Neural crest cell (in vitro differentiated cells): ENCODE data around the gene SHD. TPM values are rescaled to one million over a fixed set of nuclear protein-coding genes. Genes with fewer than 3 reads are reported as not detected.
A peak's percentile ranks its signal among the peaks of the same experiment; 100 is the strongest.
"Not testable (repeated sequence)": the region's sequence is repeated elsewhere in the genome, so short reads cannot be mapped to it uniquely, and the experiment has no call there.

Source experiments
- DNase-seq: peaks from one replicate; pipeline ENCODE4 v3.0.0; 2021; ENCODE audit warnings: low read depth, mixed read lengths, low spot score
- H3K27ac Mint-ChIP-seq: one replicate; pipeline ENCODE4 v1.8.0; 2021; ENCODE audit warnings: mild to moderate bottlenecking, mixed read lengths; ENCODE audit not compliant: unreplicated experiment
- H3K27me3 Mint-ChIP-seq: 2 replicates; pipeline ENCODE4 v1.8.0; 2021; ENCODE audit warnings: low read depth, mild to moderate bottlenecking, mixed read lengths
- H3K36me3 Mint-ChIP-seq: 2 replicates; pipeline ENCODE4 v1.8.0; 2021; ENCODE audit warnings: low read depth, mild to moderate bottlenecking, mixed read lengths
- H3K4me1 Mint-ChIP-seq: 2 replicates; pipeline ENCODE4 v1.8.0; 2021; ENCODE audit warnings: mixed read lengths
- H3K4me3 Mint-ChIP-seq: one replicate; pipeline ENCODE4 v1.8.0; 2021; ENCODE audit warnings: mild to moderate bottlenecking, mixed read lengths
- H3K9me3 Mint-ChIP-seq: 2 replicates; pipeline ENCODE4 v1.8.0; 2021; ENCODE audit warnings: mixed read lengths
- total RNA-seq: library from RNA; stranded (reverse); gene quantifications from 2 replicates; pipeline ENCODE4 v1.2.1, GENCODE V29; 2021
- TF ChIP-seq, protein P1 (sequence below): fragments of 200-600 bp; sonication (generic); conservative IDR thresholded peaks from 2 replicates; pipeline ENCODE4 v1.5.0; 2021; ENCODE audit warnings: antibody characterized with exemption, mild to moderate bottlenecking

SHD gene
- total RNA-seq, 1 donor from 2014 or later: 2.7 TPM

DNA sequence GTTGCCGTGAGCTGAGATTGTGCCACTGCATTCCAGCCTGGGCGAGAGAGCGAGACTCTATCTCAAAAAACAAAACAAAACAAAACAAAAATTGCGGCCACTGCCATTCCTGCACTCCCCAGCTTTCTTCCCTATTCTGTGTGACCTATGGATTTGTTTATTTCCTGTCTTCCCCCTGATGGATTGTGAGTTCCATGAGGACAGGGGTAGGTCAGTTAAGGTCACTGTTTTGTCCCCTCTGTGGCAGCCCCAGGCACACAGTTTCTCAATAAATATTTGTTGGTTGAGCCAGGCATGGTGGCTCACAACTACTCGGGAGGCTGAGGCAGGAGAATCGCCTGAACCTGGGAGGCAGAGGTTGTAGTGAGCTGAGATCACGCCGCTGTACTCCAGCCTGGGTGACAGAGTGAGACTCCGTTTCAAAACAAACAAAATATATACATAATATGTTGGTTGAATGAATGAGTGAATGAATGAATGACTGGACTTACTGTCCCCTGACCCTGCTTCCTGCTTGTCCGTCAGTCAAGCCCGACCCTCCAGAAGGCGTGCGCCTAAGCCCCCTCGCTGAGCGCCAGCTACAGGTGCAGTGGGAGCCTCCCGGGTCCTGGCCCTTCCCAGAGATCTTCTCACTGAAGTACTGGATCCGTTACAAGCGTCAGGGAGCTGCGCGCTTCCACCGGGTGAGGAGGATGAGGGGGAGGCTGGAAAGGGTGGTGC lies 44.8 kb upstream of the SHD start:
- H3K9me3 Mint-ChIP-seq: no peaks in the 10 kb centered on the region
- H3K4me1 Mint-ChIP-seq: peaks cover 4% of the 10 kb centered on the region
- TF ChIP-seq, protein P1, sequence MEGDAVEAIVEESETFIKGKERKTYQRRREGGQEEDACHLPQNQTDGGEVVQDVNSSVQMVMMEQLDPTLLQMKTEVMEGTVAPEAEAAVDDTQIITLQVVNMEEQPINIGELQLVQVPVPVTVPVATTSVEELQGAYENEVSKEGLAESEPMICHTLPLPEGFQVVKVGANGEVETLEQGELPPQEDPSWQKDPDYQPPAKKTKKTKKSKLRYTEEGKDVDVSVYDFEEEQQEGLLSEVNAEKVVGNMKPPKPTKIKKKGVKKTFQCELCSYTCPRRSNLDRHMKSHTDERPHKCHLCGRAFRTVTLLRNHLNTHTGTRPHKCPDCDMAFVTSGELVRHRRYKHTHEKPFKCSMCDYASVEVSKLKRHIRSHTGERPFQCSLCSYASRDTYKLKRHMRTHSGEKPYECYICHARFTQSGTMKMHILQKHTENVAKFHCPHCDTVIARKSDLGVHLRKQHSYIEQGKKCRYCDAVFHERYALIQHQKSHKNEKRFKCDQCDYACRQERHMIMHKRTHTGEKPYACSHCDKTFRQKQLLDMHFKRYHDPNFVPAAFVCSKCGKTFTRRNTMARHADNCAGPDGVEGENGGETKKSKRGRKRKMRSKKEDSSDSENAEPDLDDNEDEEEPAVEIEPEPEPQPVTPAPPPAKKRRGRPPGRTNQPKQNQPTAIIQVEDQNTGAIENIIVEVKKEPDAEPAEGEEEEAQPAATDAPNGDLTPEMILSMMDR: no peak
- no peak overlapping the region for H3K4me3 Mint-ChIP-seq
- H3K27me3 Mint-ChIP-seq: peaks cover 20% of the 10 kb centered on the region
- H3K36me3 Mint-ChIP-seq: no peaks in the 10 kb centered on the region
- no peak for DNase-seq
- H3K27ac Mint-ChIP-seq: no peak overlapping the region

DNA sequence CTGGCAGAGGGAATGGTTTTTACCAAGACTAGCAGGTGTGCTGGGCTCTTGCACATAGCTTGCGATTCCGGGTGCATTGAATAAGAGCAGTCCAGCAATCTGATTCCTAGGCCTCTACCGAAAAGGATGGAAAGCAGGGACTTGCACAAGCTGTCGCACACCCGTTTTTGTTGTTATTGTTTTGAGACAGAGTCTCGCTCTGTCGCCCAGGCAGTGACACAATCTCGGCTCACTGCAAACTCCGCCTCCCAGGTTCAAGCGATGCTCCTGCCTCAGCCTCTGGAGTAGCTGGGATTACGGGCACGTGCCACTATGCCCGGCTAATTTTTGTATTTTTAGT lies 44.2 kb upstream of the SHD start:
- H3K36me3 Mint-ChIP-seq: no peaks in the 10 kb centered on the region
- TF ChIP-seq, protein P1: no peak
- no peak overlapping the region for H3K4me3 Mint-ChIP-seq
- no peak for DNase-seq
- H3K4me1 Mint-ChIP-seq: peaks cover 4% of the 10 kb centered on the region
- no peak overlapping the region for H3K27ac Mint-ChIP-seq
- H3K27me3 Mint-ChIP-seq: peaks cover 15% of the 10 kb centered on the region
- no peaks in the 10 kb centered on the region for H3K9me3 Mint-ChIP-seq

- not testable (repeated sequence) for H3K9me3 Mint-ChIP-seq, H3K4me1 Mint-ChIP-seq, H3K27ac Mint-ChIP-seq, H3K4me3 Mint-ChIP-seq, DNase-seq, H3K36me3 Mint-ChIP-seq
- H3K27me3 Mint-ChIP-seq: peaks cover 21% of the 10 kb centered on the region
These were observed 41.6 kb upstream of the SHD start for GRCh38 chr19:4237510-4237909.

DNA sequence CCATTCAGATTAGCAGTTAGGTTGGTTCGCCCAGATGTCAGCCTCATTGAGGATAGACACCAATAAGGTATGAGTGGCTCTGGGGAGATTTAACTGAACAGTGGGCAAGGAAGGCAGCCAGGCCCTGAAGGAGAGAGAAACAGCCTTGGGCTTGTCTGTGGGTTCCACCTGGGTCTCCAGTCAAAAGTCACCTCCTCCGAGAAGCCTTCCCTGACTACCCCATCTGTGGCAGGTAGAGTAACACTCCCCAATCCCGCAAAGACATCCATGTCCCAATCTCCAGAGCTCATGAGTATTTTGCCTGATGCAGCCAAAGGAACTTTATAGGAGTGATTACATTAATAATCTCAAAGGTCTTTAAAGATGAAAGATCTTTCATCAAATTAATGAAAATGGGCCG lies 40.2 kb upstream of the SHD start:
- Mint-ChIP-seq H3K9me3 (peaks cover 4% of the 10 kb centered on the region), H3K4me1 (peaks cover 9% of the 10 kb centered on the region), H3K4me3 (no peak overlapping the region), H3K36me3 (no peaks in the 10 kb centered on the region), H3K27me3 (peaks cover 24% of the 10 kb centered on the region), H3K27ac (no peak overlapping the region)
- DNase-seq: no peak
- TF ChIP-seq, protein P1: no peak

DNA sequence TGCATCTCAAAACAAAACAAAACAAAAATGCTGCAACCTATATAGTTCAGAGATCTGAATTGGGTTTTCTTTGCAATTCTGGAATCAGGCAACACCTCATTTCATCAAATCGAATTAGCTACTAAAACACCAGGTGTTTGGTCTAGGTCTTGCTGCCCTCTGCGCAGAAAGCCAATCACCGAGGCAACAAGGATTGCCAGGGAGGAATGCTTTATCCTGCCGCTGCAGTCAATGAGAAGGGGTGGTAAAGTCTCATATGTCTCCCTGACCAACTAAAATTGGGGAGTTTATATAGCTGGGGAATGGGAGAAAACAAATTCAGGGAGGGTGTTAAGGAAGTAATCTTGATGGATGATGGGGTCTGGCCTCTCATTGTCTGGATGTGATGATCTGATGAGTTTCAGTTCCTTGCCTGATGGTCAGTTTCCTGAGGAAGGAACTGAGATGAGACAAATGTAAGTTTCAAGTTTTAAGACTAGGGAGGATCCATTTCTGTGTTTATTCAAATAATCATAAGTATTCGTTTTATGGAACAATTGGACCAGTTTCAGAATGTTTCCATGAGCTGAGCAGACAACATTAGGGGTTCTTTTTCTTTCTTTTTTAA lies 37.1 kb upstream of the SHD start:
- Mint-ChIP-seq H3K36me3 (no peaks in the 10 kb centered on the region), H3K27ac (no peak overlapping the region)
- TF ChIP-seq, protein P1: no peak

DNA sequence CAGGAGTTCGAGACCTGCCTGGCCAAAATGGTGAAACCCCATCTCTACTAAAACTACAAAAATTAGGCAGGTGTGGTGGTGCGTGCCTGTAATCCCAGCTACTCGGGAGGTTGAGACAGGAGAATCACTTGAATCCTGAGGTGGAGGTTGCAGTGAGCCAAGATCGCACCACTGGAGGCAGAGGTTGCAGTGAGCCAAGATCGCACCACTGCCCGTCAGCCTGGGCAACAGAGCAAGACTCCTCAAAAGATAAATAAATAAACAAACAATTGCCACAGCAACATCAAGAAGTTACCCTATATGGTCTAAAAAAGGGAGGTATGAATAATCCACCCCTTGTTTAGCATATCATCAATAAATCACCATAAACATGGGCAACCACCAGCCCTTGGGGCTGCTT lies 33.1 kb upstream of the SHD start:
- DNase-seq, H3K27ac Mint-ChIP-seq, H3K9me3 Mint-ChIP-seq, H3K27me3 Mint-ChIP-seq: not testable (repeated sequence)
- peaks cover 13% of the 10 kb centered on the region for H3K36me3 Mint-ChIP-seq
- H3K4me1 Mint-ChIP-seq: peaks cover 11% of the 10 kb centered on the region
- peak overlapping the region; percentile 27 for H3K4me3 Mint-ChIP-seq

More for the DNA sequence above, 37.1 kb upstream of the SHD start:
- Mint-ChIP-seq H3K4me3 (no peak overlapping the region), H3K4me1 (peaks cover 11% of the 10 kb centered on the region), H3K9me3 (peaks cover 4% of the 10 kb centered on the region), H3K27me3 (peaks cover 12% of the 10 kb centered on the region)
- no peak for DNase-seq
